ENCODE results near the gene HTT.

HTT gene

DNA sequence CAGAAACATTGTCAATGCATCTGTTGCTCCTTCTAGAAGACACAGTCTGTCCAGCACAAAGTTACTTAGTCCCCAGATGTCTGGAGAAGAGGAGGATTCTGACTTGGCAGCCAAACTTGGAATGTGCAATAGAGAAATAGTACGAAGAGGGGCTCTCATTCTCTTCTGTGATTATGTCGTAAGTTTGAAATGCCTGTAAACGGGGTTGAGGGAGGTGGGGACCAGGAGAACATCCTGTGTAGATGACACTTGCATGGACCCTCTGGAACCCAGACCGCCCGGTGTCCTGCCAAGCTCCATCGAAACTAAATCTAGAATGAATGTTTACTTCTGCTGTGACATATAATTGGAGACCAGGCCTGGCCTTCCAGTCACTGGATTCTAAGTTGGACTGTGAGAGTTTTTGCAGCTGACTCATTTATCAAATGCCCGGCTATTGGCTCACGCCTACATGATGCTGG is 129.5 kb downstream of the HTT start:
- FAIRE-seq: no peak

DNA sequence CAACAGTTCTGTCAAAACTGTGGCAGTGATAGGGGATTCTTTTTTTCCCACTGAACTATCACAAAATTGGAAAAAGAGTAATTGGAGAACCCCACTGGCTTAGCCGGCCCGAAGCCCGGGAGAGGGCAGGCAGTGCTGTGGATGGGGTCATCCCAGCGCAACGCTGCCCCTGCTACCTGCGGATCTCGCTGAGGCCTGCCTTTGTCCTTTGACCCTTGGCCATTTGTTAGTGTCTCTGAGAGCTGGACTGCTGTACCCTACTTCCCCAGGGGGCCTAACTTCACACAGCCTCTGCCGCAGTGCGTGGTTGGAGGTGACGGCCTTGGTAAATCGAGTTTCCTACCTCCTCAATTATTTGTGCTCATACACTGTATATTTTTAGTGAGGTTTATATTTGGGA is 131.5 kb downstream of the HTT start:
- no peak for FAIRE-seq

DNA sequence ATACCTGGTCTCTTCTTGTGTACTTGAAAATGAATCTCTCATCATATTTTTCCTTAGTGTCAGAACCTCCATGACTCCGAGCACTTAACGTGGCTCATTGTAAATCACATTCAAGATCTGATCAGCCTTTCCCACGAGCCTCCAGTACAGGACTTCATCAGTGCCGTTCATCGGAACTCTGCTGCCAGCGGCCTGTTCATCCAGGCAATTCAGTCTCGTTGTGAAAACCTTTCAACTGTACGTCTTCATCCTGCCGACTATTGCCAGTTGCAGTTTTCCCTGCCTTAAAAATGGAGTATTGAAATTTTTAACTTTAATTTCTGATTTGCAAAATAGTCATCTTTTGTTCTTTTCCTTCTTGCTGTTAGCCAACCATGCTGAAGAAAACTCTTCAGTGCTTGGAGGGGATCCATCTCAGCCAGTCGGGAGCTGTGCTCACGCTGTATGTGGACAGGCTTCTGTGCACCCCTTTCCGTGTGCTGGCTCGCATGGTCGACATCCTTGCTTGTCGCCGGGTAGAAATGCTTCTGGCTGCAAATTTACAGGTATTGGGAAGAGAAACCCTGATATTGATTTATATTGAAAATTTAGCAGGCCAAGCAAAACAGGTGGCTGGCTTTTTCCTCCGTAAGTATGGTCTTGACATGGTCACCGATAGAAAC is 132.1 kb downstream of the HTT start:
- FAIRE-seq: no peak

DNA sequence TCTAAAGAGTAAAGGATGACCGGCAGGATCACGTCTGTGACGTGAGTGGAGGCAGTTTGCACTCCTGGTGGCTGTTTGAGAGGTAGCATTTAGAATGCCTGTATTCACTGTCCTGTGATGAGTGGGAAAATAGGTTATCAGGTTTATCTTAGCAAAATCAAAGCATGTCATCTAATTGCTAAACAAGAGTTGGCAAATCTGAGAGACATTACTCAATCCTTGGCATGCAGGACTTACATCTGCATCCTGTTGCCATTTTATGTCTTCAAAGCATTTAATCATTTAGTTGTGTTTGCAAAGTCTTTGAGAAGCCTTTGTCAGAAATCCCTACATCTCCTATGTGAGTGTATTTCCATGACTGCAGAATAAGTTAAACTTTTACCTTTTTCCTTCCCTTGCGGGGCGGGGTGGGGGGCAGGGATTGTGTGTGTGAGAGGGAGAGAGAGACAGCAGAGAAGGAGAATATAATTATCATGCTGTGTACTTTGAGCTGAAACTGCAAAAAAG is 133.1 kb downstream of the HTT start:
- no peak for FAIRE-seq

DNA sequence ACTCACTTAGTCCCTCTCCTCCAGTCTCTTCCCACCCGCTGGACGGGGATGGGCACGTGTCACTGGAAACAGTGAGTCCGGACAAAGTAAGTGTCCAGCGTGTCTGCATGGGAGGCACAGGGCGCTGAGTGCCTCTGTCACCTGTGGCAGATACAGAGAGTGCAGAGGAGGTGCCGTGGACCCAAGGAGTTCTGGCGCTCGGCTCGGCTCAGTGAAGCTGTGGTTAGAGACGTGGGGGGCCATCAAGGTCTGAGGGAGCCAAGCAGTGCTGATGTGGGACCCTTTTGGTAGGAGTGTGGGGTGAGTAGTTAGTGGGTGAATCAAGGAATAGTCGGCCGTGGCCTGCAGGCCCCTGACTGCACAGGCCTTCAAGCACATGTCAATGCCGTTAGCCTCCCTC is 134.3 kb downstream of the HTT start:
- no peak for FAIRE-seq

DNA sequence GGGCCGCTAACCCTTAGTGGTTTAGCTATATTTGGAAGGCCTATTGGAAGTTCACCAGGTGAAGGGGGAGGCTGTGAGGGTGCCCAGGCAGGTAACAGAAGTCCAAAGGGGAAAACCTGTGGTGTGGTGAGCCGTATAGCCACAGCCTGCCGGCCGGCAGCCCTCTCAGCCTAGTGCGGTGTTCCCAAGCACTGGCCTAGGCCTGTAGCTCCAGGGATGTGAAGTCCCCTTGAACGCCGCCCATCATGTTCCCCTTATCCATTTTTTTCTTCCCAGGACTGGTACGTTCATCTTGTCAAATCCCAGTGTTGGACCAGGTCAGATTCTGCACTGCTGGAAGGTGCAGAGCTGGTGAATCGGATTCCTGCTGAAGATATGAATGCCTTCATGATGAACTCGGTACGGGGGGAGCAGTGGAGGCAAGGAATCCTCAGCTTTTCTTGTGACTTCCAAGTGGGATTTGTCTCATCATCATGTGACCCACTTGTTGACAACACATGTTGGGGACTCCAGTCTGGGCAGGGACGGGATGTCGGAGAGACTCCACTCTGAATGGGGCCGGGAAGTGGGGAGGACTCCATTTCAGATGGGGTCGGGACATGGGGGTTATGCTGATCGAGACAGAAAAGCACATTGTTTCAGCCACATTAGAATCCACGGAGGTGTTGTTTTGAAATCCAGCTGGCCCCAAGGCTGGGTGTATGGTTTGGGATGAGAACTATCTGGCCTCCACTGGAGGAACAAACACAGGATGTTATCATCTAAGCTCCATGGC is 135.3 kb downstream of the HTT start:
- FAIRE-seq: no peak

DNA sequence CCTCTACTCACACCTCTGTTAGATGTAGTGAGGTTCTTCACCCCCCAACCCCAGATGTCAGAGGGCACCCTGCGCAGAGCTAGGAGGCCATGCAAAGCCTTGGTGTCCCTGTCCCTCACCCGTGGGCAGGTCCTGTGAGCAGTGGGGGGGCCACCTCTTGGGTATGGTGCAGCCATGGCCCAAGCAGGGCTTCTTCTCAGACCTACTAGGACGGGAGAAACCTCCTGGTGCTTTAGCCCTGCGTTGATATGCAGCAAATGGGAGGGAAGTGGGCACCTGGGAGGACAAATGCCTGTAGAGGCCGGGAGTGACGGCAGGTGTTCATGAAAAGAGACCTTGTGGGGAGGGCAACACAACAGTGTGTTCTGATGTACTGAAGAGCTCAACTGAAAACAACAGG is 136.0 kb downstream of the HTT start:
- FAIRE-seq: no peak

DNA sequence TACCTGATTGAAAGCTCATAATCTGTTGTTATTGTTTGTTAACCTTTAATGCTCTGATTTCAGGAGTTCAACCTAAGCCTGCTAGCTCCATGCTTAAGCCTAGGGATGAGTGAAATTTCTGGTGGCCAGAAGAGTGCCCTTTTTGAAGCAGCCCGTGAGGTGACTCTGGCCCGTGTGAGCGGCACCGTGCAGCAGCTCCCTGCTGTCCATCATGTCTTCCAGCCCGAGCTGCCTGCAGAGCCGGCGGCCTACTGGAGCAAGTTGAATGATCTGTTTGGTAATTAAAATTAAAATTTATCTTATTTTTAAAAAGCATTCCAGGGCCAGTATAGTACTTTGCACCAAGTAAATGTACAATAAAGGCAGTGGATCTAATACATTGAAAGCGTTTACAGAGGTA is 137.4 kb downstream of the HTT start:
- no peak for FAIRE-seq

DNA sequence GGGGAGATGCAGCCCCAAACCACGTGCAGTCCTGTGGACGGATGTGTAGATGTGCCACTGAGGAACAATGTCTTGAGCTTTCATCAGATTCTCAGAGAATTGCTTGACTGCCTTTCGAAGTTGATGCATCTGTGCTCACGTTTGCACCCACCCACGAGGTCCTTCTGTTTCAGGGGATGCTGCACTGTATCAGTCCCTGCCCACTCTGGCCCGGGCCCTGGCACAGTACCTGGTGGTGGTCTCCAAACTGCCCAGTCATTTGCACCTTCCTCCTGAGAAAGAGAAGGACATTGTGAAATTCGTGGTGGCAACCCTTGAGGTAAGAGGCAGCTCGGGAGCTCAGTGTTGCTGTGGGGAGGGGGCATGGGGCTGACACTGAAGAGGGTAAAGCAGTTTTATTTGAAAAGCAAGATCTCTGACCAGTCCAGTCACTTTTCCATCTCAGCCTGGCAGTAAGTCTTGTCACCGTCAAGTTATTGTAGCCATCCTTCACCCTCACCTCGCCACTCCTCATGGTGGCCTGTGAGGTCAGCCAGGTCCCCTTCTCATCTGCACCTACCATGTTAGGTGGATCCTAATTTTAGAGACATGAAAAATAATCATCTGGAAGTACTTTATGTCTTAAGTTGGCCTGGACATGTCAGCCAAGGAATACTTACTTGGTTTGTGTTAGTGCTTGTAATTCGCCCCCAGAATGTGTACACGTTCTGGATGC is 138.1 kb downstream of the HTT start:
- no peak for FAIRE-seq

DNA sequence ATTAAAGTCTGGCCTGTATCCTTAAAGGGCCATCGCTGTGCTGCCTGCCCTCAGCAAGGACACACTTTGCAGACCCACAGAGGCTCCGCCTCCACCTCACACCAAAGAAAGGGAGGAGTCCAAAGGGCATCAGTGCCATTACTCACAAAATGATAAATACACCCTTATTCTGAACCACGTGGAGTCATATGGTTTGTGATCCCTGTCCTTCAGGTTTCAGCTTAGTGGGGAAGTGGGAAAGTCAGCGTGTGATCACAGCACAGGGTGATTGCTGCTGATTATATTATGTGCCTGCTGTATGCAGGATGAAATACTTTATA is 138.6 kb downstream of the HTT start:
- no peak for FAIRE-seq

DNA sequence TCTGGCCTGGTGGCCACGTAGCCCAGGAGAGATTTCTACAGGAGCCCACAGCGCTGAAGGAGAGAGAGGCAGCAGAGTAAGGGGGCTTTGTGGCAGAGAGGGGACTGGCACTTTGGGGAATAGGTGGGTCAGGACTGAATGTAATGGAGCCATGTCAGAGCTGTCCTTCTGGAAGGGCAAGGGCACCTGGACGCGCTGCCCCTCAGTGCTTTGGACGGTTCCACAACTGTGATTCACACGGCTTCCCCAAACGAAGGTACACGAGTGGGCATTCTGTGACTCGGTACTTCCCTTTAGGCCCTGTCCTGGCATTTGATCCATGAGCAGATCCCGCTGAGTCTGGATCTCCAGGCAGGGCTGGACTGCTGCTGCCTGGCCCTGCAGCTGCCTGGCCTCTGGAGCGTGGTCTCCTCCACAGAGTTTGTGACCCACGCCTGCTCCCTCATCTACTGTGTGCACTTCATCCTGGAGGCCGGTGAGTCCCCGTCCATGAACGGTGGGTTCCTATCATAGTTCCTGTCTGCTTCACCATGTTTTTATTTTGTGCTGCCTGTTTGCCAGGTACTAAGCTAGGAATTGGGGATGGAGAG is 139.3 kb downstream of the HTT start:
- no peak for FAIRE-seq

DNA sequence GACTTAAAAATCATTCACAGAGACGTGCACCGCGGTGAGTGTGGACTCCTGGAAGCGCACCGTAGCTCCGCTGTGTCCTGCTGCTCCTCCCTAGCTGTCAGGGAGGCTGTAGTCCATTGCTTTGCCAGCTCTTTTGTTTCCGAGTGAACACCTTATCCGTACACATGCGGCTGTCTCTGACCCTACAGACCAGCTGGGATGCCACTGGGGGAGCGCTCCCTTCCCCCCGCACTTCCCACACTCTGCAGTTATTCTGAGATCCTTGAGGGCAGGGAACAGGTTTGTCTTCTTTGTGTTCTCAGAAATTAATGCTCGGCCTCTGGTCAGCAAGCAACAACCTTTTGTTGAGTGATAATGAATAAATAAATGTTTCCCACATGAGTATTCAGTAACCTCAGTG is 140.8 kb downstream of the HTT start:
- FAIRE-seq: no peak

DNA sequence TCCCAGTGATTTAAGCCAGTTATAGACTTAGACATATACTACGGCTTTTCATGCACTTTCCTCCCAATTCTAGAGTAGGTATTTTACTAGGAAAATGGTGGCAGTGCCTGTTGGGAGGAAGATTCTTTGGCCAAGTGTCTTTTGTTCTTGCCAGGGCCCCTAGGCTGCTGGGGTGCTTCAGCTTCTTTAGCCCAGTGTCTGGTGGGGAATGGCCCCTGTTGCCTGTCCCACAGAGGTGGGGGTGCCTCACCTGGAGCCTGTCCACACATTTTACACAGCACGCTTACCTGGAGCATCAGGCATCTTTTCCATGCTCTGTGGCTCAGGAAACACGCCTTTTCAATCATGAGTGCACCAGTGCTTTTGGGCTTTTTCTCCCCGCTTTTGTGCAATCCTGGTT is 141.3 kb downstream of the HTT start:
- no peak for FAIRE-seq

DNA sequence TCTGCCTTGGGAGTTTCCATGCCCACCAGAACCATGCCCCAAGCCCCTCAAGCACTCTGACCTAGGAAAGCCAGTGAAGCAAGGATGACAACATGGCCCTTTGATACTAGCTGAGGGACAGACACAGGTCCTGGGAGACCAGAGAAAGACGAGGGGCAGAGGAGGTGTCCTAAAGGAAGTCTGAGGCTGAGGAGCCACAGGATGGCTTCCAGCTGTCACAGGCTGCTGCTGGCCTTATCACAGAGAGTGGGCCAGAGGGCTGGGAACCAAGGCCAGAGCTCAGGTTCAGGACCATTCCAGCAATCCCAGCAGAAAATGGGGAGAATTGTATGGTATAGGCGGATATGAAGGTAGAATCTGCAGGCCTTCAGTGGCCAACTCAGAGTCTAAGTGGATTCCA is 142.8 kb downstream of the HTT start:
- FAIRE-seq: no peak

DNA sequence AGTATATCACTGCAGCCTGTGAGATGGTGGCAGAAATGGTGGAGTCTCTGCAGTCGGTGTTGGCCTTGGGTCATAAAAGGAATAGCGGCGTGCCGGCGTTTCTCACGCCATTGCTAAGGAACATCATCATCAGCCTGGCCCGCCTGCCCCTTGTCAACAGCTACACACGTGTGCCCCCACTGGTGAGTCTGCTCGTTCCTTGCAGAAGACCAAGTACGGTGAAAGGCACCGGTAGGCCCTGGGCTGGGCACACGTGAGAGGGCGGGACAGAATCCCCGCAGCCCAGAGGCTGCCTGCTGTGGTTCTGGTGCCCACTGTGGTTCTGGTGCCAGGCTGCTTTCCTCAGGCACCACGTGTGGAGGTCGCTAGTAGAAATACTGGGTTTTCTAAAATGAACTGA is 143.3 kb downstream of the HTT start:
- no peak for FAIRE-seq

DNA sequence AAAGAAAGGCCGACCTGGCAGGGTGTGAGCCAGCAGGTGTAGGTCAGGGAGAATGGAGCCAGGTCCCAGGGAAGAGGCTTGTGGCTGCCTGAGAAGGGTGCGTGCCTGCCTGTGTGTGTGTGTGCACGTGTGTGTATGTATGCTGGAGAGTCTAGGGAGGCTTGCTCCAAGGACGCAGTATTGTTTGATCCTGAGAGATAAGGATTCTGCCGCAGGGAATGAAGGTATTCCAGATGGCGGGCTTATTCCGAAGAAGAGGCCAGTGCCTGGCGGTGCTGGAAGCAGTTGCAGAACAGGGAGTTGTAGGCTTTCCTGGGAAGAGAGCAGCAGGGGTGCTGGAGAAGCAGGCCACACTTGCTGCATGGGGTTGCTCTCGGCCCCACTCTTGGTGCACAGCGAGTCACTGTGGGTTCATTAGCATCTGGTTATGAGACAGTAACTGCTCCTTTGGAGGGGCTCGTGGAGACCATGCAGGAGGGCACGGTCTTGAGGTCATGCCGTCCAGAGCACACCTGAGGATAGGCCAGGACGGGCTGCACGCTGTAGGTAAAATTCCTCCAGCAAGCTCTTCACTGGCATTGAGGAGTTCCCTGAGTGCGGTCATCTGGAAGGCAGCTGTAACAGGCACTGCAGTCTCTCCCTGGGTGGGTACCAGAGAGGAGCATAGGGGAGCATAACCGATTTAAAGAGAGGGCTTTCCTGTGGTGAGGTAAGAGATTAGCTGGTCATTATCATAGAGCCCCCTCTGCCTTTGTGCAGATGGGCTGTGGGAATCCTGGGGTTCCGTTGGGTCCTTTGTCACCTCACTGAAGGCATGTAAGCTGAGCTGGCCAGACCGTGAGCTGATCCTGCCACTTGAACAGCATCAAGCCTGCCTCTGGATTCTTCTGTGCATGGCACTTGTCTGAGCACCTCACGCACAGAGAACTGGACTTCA is 144.6 kb downstream of the HTT start:
- no peak for FAIRE-seq

DNA sequence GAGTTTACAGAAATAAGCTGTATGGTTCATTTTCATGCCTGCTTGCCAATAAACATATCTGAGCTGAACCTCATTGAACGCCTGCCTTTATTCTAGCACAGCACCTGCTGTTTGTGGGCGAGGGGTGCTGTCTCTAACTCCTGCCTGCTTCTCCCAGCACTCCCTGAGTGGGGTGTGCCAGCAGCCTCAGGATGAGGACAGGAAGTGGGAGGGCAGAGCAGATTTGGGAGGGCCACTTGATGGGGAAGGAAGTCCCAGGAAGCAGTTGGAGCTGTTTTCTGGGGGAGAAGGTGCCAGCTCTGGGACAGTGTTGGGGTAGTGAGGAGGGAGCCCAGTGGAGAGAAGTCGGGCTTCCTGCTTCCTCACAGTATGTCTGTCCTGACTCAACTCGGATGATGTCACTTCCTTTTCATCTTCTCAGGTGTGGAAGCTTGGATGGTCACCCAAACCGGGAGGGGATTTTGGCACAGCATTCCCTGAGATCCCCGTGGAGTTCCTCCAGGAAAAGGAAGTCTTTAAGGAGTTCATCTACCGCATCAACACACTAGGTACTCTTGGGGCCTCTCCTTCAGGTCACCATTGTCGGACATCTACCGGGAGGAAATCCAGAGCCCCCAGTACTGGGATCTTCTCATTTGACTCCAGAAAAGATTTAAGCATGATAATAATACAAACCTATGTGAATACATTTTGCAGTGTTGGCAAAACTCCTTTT is 145.4 kb downstream of the HTT start:
- no peak for FAIRE-seq

DNA sequence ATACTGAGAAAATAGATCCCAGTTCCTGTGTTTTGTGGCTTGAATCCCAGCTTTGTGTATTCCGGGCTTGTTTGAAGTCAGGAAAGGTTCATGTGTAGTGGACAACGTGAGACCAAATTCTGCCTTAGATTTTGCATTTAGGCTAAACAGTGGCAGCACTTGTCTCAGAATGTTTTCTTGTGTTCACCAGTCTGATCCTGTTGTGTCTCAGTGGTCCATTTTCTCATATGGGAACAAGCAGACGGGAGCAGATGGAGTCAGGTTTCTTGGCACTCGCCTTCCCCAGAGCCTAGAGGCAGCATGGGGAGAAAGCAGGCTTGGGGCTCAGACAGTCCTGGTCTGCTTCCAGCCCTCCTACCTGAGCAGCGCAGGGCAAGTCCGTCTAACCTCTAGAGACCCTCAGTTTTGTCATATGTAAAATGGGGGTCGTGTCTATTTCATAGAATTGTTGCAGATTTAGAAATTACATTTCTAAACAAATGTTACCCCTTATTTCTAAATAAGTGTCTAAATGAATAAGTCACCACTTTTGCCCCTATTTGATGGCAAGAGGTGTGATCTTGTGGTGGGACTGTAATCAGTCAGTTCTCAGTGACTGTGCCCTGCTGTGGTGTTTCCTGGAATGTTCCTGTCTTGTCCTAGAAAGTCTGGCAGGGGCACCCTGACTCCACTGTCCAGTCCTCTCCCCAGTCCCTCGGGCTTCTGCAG is 146.1 kb downstream of the HTT start:
- FAIRE-seq: no peak

DNA sequence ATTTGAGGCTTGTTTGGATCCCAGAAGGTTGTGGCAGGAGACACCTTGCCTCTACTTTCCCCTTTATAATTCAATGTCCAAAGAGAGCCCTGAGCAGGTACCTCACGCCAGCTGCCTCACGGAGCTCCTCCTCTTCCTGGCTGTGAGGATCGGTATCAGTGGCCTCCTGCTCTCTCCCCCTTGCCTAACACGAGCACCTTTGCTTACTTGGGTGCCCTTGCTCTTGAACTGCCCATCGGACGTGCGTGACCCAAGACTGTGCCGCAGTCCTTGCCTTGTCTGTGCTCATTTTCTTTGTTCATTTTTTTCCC is 146.7 kb downstream of the HTT start:
- no peak for FAIRE-seq

DNA sequence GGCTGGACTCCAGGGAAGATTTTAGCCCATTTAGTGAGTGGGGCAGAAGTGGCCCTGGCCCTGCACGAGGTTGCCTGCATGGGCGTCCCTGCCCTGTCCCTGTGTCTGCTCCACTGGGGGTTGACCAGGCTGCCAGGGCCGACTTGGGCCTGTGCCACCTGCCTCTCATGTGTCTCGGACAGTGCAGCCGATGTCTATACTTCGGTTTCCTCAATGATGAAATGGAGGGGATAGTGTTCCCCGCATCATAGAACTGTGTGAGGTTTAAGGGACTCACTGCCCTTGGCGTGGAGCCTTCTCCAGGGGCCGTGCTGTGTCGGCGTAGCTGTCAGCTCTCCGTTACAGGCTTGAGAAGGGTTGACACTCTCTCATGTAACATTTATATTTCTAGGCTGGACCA is 147.5 kb downstream of the HTT start:
- FAIRE-seq: no peak

DNA sequence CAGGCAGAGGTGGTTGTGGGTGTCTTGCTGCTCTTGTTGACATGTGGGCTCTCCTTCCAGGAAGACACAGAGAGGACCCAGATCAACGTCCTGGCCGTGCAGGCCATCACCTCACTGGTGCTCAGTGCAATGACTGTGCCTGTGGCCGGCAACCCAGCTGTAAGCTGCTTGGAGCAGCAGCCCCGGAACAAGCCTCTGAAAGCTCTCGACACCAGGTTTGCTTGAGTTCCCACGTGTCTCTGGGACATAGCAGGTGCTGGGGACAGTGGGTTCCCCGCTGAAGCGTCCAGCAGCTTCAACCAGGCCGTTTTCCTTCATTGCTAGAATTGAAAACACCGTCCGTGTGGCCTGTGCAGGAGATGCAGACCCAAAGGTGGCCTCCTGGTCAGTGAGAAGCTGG is 148.9 kb downstream of the HTT start:
- FAIRE-seq: no peak

Measured in endometrium (tissue), 2 donors.